Measurements from ENCODE around the gene SPATA21.

The SPATA21 gene

DNA sequence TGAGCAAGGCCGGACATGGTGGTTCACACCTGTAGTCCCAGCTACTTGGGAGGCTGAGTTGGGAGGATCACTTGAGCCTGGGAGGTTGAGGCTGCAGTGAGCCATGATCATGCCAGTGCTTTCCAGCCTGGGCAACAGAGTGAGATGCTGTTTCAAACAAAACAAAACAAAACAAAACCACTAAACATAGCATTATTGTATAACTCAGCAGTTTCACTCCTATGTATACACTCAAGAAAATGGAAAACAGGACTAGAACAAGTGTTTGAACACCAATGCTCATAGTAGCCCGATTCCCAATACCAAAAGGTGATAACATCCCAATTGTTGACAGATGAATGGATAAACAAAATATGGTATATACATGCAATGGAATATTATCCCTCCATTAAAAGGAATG is 1.3 kb upstream of the SPATA21 start:
- TF ChIP-seq, protein P1, sequence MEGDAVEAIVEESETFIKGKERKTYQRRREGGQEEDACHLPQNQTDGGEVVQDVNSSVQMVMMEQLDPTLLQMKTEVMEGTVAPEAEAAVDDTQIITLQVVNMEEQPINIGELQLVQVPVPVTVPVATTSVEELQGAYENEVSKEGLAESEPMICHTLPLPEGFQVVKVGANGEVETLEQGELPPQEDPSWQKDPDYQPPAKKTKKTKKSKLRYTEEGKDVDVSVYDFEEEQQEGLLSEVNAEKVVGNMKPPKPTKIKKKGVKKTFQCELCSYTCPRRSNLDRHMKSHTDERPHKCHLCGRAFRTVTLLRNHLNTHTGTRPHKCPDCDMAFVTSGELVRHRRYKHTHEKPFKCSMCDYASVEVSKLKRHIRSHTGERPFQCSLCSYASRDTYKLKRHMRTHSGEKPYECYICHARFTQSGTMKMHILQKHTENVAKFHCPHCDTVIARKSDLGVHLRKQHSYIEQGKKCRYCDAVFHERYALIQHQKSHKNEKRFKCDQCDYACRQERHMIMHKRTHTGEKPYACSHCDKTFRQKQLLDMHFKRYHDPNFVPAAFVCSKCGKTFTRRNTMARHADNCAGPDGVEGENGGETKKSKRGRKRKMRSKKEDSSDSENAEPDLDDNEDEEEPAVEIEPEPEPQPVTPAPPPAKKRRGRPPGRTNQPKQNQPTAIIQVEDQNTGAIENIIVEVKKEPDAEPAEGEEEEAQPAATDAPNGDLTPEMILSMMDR (IDR thresholded peaks at IDR 0.05; ENCODE audit: extremely low read depth, missing control alignments): no peak
- DNase-seq (ENCODE audit: low spot score): no peak

DNA sequence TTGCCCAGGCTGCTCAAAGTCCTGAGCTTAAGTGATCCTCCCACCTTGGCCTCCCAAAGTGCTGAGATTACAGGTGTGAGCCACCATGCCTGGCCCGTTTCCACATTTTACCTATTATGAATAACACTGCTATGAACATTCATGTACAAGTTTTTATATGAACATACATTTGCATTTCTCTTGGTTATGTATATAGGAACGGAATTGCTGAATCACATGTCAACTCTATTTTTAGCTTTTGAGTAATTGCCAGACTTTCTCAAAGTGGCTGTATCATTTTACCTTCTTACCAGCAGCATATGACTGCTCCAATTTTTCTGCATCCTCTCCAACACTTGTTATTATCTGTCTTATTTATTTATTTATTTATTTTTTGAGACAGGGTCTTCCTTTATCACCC is 2.7 kb downstream of the SPATA21 start:
- no peak for DNase-seq (ENCODE audit: low spot score)
- TF ChIP-seq, protein P1 (IDR thresholded peaks at IDR 0.05; ENCODE audit: extremely low read depth, missing control alignments): no peak

DNA sequence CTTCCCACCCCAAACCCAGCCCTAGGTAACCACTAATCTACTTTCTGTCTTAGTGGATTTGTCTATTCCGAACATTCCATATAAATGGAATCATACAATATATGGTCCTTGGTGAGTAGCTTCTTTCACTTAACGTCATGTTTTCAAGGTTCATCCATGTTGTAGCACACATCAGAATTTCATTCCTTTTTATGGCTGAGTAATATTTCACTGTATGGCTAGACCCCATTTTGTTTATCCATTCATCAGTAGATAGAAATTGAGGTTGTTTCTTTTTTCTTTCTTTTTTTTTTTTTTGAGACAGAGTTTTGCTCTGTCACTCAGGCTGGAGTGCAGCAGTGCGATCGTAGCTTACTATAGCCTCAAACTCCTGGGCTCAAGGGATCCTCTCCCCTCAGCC is 3.2 kb downstream of the SPATA21 start:
- TF ChIP-seq, protein P1 (IDR thresholded peaks at IDR 0.05; ENCODE audit: extremely low read depth, missing control alignments): no peak
- no peak for DNase-seq (ENCODE audit: low spot score)

DNA sequence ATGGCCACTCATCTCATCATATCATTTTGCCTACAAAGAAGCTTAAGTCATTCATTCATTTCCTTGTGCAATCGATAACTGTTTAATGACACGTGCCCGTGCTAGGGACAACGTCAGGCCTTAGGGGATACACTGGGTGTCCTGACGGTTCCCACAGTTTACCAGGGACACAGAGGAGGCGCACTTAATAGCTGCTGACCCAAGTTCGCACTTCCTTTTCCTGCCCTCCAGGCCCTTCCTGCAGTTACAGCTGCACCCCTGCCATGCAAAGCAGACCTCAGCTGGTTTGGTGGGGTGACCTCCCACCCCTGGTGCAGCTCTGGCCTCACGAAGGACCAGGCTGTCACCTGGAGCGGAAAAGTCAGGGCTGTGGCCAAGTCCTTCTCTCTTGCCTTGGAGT is 4.2 kb downstream of the SPATA21 start:
- TF ChIP-seq, protein P1 (IDR thresholded peaks at IDR 0.05; ENCODE audit: extremely low read depth, missing control alignments): no peak
- no peak for DNase-seq (ENCODE audit: low spot score)

DNA sequence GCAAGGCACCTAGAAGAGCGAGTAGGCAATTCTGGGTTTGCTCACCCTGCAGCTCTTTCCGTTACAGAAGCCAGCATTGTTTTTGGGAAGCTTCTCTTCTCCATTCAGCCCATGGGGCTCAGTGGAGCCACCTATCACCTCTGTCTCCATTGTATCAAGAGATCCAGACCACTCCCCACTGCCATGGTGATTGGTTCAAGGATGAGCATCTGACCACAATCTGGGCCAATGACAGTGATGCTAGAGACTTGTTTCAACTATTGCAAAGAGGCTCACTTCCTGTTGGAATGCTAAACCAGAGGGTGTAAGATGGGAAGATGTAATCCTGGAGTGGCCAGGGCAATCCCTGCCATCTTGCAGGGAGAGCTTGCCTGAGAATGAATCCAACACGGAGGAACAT is 6.6 kb downstream of the SPATA21 start:
- TF ChIP-seq, protein P1 (IDR thresholded peaks at IDR 0.05; ENCODE audit: extremely low read depth, missing control alignments): no peak
- DNase-seq (ENCODE audit: low spot score): no peak

DNA sequence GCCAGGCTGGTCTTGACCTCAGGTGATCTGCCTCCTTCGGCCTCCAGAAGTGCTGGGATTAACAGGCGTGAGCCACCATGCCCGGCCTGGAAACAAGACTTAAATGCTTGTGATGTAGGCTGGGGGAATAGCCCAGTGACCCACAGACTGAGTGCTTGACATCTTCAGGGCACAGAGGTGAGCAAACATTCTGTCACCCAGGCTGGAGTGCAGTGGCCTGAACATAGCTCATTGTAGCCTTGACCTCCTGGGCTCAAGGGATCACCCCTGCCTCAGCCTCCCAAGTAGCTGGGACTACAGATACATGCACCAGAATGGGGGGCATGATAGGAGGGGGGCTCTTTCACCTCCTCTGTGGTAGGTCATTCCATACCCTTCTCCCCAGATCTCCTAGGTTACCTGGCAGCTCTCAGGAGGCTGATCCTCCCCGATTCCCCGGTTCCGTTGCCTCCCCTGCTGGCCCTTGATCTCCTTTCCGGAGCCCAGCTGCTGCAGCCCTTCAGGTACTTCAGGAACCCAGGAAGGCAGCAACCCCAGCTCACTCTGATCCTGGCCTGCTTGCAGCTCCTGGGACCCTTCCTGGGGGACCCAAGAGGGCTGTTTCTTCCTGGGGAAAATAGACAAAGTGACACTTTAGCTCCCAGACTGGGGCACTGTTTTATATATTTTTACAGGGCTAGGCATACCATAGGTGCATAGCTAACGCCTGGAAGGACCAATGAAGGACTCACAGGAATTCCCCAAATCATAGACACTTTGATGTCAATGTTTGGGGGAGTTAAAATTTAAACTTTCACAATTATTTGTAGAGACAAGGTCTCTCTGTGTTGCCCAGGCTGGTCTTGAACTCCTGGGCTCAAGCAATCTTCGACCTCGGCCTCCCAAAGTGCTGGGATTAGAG is 11.8 kb downstream of the SPATA21 start:
- no peak for DNase-seq (ENCODE audit: low spot score)
- TF ChIP-seq, protein P1 (IDR thresholded peaks at IDR 0.05; ENCODE audit: extremely low read depth, missing control alignments): no peak

DNA sequence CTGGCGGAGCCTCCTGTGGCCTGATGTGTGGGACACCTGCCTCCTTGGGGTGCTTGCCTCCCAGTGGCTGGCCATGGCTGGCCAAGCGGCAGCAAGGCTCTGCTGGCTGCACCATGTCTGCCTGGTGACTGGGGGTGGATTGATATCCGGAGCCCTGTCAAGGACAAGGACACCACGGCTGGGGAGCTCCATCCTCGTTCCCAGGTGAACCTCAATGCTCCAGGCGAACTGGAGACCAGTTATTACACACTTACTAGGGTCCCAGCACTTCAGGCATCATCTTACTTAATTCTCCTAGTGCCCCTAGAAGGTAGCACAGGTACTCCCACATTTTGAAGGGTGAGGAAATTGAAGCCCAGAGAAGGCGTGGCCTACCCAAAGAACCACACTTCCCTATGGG is 15.2 kb downstream of the SPATA21 start:
- DNase-seq (ENCODE audit: low spot score): no peak
- TF ChIP-seq, protein P1 (IDR thresholded peaks at IDR 0.05; ENCODE audit: extremely low read depth, missing control alignments): no peak

Data from GM20000 (cell line).